ENCODE data around the gene ADGRL3.
"Not testable (repeated sequence)": the region's sequence is repeated elsewhere in the genome, so short reads cannot be mapped to it uniquely, and the experiment has no call there.

ADGRL3 gene

DNA sequence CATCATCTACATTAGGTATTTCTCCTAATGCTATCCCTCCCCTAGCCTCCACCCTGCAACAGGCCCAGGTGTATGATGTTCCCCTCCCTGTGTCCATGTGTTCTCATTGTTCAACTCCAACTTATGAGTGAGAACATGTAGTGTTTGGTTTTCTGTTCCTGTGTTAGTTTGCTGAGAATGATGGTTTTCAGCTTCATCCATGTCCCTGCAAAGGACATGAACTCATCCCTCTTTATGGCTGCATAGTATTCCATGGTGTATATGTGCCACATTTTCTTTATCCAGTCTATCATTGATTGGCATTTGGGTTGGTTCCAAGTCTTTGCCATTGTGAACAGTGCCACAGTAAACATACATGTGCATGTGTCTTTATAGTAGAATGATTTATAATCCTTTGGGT is 7.0 kb downstream of the ADGRL3 start:
- H3K27me3 ChIP-seq (ENCODE audit: control insufficient read depth, insufficient read depth, low read length) = peaks cover 30% of the 10 kb centered on the region
- not testable (repeated sequence) for H3K36me3 ChIP-seq (ENCODE audit: control insufficient read depth, insufficient read depth, low read length); H3K4me3 ChIP-seq (ENCODE audit: low read depth, low read length); H3K9ac ChIP-seq (ENCODE audit: low read depth, low read length); H3K9me3 ChIP-seq (ENCODE audit: control insufficient read depth, insufficient read depth, low read length)
- H3K4me1 ChIP-seq (ENCODE audit: control insufficient read depth, insufficient read depth, low read length) = peaks cover 20% of the 10 kb centered on the region

- H3K4me3 ChIP-seq (ENCODE audit: low read depth, low read length) = no peak overlapping the region
- H3K9me3 ChIP-seq (ENCODE audit: control insufficient read depth, insufficient read depth, low read length) = no peaks in the 10 kb centered on the region
- H3K9ac ChIP-seq (ENCODE audit: low read depth, low read length) = no peak overlapping the region
- H3K27me3 ChIP-seq (ENCODE audit: control insufficient read depth, insufficient read depth, low read length) = no peaks in the 10 kb centered on the region
- H3K4me1 ChIP-seq (ENCODE audit: control insufficient read depth, insufficient read depth, low read length) = peaks cover 12% of the 10 kb centered on the region
- H3K36me3 ChIP-seq (ENCODE audit: control insufficient read depth, insufficient read depth, low read length) = no peaks in the 10 kb centered on the region
These were observed 10.2 kb downstream of the ADGRL3 start for GRCh38 chr4:61210186-61210939.

DNA sequence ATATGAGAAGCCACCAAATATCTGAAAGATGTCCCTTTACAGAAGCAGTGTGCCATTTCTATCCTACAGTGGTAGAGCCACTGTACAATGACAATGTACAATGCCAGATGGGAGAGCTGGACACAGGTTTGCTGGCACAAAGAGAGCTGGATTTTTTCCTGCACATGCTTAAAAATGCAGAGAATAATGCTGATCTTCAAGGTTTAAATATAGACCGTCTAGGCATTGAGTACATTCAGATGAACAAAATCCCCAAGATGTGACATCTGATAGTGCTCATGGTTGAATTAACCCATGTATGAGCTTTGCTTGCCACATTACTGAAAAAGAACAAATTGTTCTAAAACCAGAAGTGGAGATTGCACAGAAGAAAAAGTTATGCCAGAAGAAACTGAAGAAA is 11.7 kb downstream of the ADGRL3 start:
- Histone ChIP-seq H3K4me1 (ENCODE audit: control insufficient read depth, insufficient read depth, low read length) (peaks cover 7% of the 10 kb centered on the region), H3K36me3 (ENCODE audit: control insufficient read depth, insufficient read depth, low read length) (no peaks in the 10 kb centered on the region), H3K9me3 (ENCODE audit: control insufficient read depth, insufficient read depth, low read length) (no peaks in the 10 kb centered on the region)

DNA sequence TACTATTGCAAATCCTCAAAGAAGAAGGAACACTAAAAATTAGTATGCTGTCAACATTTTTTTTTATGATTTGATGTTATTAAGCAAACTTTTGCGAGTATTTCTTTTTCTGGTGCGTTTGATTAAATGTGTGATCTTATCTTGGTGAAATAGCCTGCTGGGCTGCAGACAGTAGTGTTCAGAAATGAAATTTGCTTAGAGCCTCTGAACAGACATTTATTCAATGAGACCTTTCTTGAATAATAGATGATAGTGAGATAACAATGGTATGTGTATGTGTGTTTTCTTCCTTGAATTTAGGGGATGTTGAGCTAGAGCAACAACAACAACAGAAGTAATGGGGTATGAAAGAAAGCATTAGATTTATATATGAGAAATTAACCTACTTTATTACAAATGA is 12.7 kb downstream of the ADGRL3 start:
- Histone ChIP-seq H3K36me3 (ENCODE audit: control insufficient read depth, insufficient read depth, low read length) (no peaks in the 10 kb centered on the region), H3K4me3 (ENCODE audit: low read depth, low read length) (no peak overlapping the region), H3K9me3 (ENCODE audit: control insufficient read depth, insufficient read depth, low read length) (no peaks in the 10 kb centered on the region), H3K4me1 (ENCODE audit: control insufficient read depth, insufficient read depth, low read length) (peaks cover 7% of the 10 kb centered on the region), H3K9ac (ENCODE audit: low read depth, low read length) (no peak overlapping the region), H3K27me3 (ENCODE audit: control insufficient read depth, insufficient read depth, low read length) (no peaks in the 10 kb centered on the region)

More for the DNA sequence above, 11.7 kb downstream of the ADGRL3 start:
- H3K4me3 ChIP-seq (ENCODE audit: low read depth, low read length) = no peak overlapping the region
- no peak overlapping the region for H3K9ac ChIP-seq (ENCODE audit: low read depth, low read length)
- H3K27me3 ChIP-seq (ENCODE audit: control insufficient read depth, insufficient read depth, low read length) = no peaks in the 10 kb centered on the region

- Histone ChIP-seq H3K9me3 (ENCODE audit: control insufficient read depth, insufficient read depth, low read length) (no peaks in the 10 kb centered on the region), H3K36me3 (ENCODE audit: control insufficient read depth, insufficient read depth, low read length) (no peaks in the 10 kb centered on the region), H3K27me3 (ENCODE audit: control insufficient read depth, insufficient read depth, low read length) (no peaks in the 10 kb centered on the region), H3K4me1 (ENCODE audit: control insufficient read depth, insufficient read depth, low read length) (peaks cover 7% of the 10 kb centered on the region), H3K9ac (ENCODE audit: low read depth, low read length) (no peak overlapping the region), H3K4me3 (ENCODE audit: low read depth, low read length) (no peak overlapping the region)
These were observed 14.6 kb downstream of the ADGRL3 start for GRCh38 chr4:61214680-61215079.

DNA sequence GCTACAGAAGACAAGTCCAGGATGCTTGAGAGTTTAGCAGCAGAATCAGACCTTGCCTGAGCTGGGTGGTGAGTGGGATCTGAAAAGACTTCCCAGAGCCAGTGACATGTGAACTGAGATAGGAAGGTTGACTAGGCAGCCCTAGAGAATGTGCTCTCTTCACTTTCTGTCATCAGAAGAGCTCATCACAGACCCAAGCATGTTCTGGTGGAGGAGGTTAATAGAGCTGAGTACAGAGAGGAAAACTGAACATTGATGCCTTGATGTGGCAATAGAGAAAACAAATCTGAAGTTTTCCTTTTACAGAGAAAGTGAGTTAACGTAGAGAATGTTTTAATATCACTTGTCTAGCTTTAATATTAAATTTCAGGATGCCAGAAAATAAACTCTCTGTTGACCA is 17.1 kb downstream of the ADGRL3 start:
- H3K9ac ChIP-seq (ENCODE audit: low read depth, low read length) = no peak overlapping the region
- H3K4me3 ChIP-seq (ENCODE audit: low read depth, low read length) = no peak overlapping the region
- H3K36me3 ChIP-seq (ENCODE audit: control insufficient read depth, insufficient read depth, low read length) = no peaks in the 10 kb centered on the region
- H3K4me1 ChIP-seq (ENCODE audit: control insufficient read depth, insufficient read depth, low read length) = no peaks in the 10 kb centered on the region
- H3K9me3 ChIP-seq (ENCODE audit: control insufficient read depth, insufficient read depth, low read length) = no peaks in the 10 kb centered on the region
- no peaks in the 10 kb centered on the region for H3K27me3 ChIP-seq (ENCODE audit: control insufficient read depth, insufficient read depth, low read length)

GRCh38 chr4:61220556-61220955 is 20.4 kb downstream of the ADGRL3 start:
- no peaks in the 10 kb centered on the region for H3K36me3 ChIP-seq (ENCODE audit: control insufficient read depth, insufficient read depth, low read length)
- no peaks in the 10 kb centered on the region for H3K4me1 ChIP-seq (ENCODE audit: control insufficient read depth, insufficient read depth, low read length)
- no peak overlapping the region for H3K4me3 ChIP-seq (ENCODE audit: low read depth, low read length)
- no peak overlapping the region for H3K9ac ChIP-seq (ENCODE audit: low read depth, low read length)
- H3K27me3 ChIP-seq (ENCODE audit: control insufficient read depth, insufficient read depth, low read length) = no peaks in the 10 kb centered on the region
- H3K9me3 ChIP-seq (ENCODE audit: control insufficient read depth, insufficient read depth, low read length) = no peaks in the 10 kb centered on the region

DNA sequence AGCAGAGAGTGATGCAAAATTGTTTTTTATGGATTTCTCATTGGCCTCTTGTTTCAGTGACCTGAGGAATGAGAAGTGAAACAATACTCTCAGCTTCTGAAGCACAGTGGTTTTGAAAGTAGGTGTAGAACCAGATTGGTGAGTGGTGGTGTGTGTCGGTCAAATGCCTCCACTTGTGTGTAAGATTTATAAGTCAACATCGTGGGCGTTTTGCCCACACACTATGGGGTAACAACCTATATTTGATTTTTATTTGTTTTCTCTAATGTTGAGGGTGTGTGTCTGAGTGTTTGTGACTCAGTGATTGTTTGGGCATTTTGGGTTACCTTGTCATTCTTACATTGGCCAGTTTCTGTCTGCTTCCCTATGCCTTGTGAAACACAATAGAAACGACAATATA is 23.3 kb downstream of the ADGRL3 start:
- H3K9me3 ChIP-seq (ENCODE audit: control insufficient read depth, insufficient read depth, low read length) = no peaks in the 10 kb centered on the region
- H3K4me1 ChIP-seq (ENCODE audit: control insufficient read depth, insufficient read depth, low read length) = no peaks in the 10 kb centered on the region
- no peak overlapping the region for H3K9ac ChIP-seq (ENCODE audit: low read depth, low read length)
- H3K27me3 ChIP-seq (ENCODE audit: control insufficient read depth, insufficient read depth, low read length) = no peaks in the 10 kb centered on the region
- no peaks in the 10 kb centered on the region for H3K36me3 ChIP-seq (ENCODE audit: control insufficient read depth, insufficient read depth, low read length)
- no peak overlapping the region for H3K4me3 ChIP-seq (ENCODE audit: low read depth, low read length)

DNA sequence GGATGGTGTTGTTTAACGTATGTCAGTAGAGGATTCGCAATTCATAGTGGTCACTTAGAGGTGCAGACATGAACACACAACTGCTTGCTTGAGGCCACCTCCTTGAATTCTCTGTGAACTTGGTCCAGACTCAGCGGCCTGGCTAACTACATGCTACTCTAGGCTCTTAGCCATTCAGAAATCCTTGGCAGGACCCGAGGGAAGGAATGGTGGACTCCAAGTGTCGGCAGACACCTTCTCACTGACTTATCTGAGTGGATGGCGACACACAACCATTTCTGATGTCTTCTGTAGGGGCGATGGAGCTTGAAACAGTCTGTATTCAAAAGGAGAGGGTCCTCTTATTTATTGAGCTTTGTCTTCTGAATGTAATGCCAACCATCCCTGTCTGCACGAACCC is 24.4 kb downstream of the ADGRL3 start:
- Histone ChIP-seq H3K27me3 (ENCODE audit: control insufficient read depth, insufficient read depth, low read length) (no peaks in the 10 kb centered on the region), H3K9me3 (ENCODE audit: control insufficient read depth, insufficient read depth, low read length) (no peaks in the 10 kb centered on the region), H3K36me3 (ENCODE audit: control insufficient read depth, insufficient read depth, low read length) (no peaks in the 10 kb centered on the region), H3K4me3 (ENCODE audit: low read depth, low read length) (no peak overlapping the region), H3K9ac (ENCODE audit: low read depth, low read length) (no peak overlapping the region), H3K4me1 (ENCODE audit: control insufficient read depth, insufficient read depth, low read length) (no peaks in the 10 kb centered on the region)

DNA sequence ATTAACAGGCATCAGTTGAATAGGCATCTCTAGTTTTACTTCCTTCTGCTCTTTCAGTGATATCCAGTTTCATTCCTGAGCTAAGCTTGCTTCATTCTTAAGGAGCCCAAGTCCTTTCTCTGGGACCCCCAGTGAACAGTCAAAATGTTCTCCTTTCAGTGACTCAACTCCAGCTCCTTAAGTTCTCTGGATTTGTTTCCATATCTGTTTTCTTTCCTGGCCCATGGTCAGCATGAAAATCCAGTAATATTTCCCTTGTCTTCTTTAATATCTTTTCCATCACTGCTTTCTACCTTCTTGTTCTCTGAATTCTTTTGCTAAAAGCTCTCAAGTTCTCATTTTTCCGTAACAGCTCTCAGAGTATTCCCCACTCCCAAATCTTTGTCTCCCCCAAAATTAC is 25.5 kb downstream of the ADGRL3 start:
- Histone ChIP-seq H3K4me3 (ENCODE audit: low read depth, low read length) (no peak overlapping the region), H3K27me3 (ENCODE audit: control insufficient read depth, insufficient read depth, low read length) (no peaks in the 10 kb centered on the region)

GRCh38 chr4:61231421-61231820 is 31.3 kb downstream of the ADGRL3 start:
- no peak overlapping the region for H3K9ac ChIP-seq (ENCODE audit: low read depth, low read length)

More for the DNA sequence above, 25.5 kb downstream of the ADGRL3 start:
- Histone ChIP-seq H3K9me3 (ENCODE audit: control insufficient read depth, insufficient read depth, low read length) (no peaks in the 10 kb centered on the region), H3K9ac (ENCODE audit: low read depth, low read length) (no peak overlapping the region), H3K36me3 (ENCODE audit: control insufficient read depth, insufficient read depth, low read length) (no peaks in the 10 kb centered on the region), H3K4me1 (ENCODE audit: control insufficient read depth, insufficient read depth, low read length) (no peaks in the 10 kb centered on the region)

DNA sequence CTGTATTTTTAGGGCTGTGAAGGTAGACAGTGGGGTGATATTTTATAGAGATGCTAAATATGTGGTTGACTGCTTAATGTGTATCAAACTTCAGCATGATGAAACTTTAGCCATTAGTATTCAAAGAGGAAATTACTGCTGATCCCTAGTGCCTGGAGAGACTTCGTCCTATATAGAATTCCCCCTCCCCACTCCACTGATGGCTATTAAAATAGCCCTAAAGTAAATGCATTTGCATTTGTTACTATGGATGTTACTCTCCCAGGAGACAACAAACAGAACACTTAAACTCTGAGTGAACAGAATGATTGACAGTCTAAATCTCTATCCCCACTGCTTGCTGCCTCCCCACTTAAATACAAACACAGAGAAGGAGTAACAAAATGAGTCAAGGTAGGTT is 39.1 kb downstream of the ADGRL3 start:
- Histone ChIP-seq H3K4me1 (ENCODE audit: control insufficient read depth, insufficient read depth, low read length) (peaks cover 4% of the 10 kb centered on the region), H3K36me3 (ENCODE audit: control insufficient read depth, insufficient read depth, low read length) (no peaks in the 10 kb centered on the region), H3K9ac (ENCODE audit: low read depth, low read length) (no peak overlapping the region), H3K9me3 (ENCODE audit: control insufficient read depth, insufficient read depth, low read length) (no peaks in the 10 kb centered on the region), H3K27me3 (ENCODE audit: control insufficient read depth, insufficient read depth, low read length) (no peaks in the 10 kb centered on the region), H3K4me3 (ENCODE audit: low read depth, low read length) (no peak overlapping the region)

More at GRCh38 chr4:61231421-61231820, 31.3 kb downstream of the ADGRL3 start:
- H3K36me3 ChIP-seq (ENCODE audit: control insufficient read depth, insufficient read depth, low read length) = no peaks in the 10 kb centered on the region
- H3K9me3 ChIP-seq (ENCODE audit: control insufficient read depth, insufficient read depth, low read length) = no peaks in the 10 kb centered on the region
- H3K4me3 ChIP-seq (ENCODE audit: low read depth, low read length) = no peak overlapping the region
- no peaks in the 10 kb centered on the region for H3K27me3 ChIP-seq (ENCODE audit: control insufficient read depth, insufficient read depth, low read length)
- no peaks in the 10 kb centered on the region for H3K4me1 ChIP-seq (ENCODE audit: control insufficient read depth, insufficient read depth, low read length)
